BLaER1 treated with 17β-estradiol and CSF1 and Interleukin-3, amounts not matched to agents 10 nM and 100 nM (cell line): ENCODE measurements around the gene OPA1.

Source experiments
- H3K27ac ChIP-seq, 11 experiments: shearing (Covaris generic); formaldehyde crosslinking; 2 replicates each; pipeline ENCODE4 v1.8.1; 2022
- H3K27me3 ChIP-seq, 11 experiments: shearing (Covaris generic); formaldehyde crosslinking; 2 replicates each; pipeline ENCODE4 v1.8.1; 2022
- H3K36me3 ChIP-seq, 11 experiments: shearing (Covaris generic); formaldehyde crosslinking; 2 replicates each; pipeline ENCODE4 v1.8.1; 2022
- H3K4me1 ChIP-seq, 10 experiments: shearing (Covaris generic); formaldehyde crosslinking; 2 replicates each; pipeline ENCODE4 v1.8.1; 2022
- H3K4me2 ChIP-seq, 11 experiments: shearing (Covaris generic); formaldehyde crosslinking; 2 replicates each; pipeline ENCODE4 v1.8.1; 2022
- H3K4me3 ChIP-seq, 10 experiments: shearing (Covaris generic); formaldehyde crosslinking; 2 replicates each; pipeline ENCODE4 v1.8.1; 2022
- H3K9ac ChIP-seq, 11 experiments: shearing (Covaris generic); formaldehyde crosslinking; 2 replicates each; pipeline ENCODE4 v1.8.1; 2022
- H3K9me3 ChIP-seq, 11 experiments: shearing (Covaris generic); formaldehyde crosslinking; replicated peaks in 1 of 11; 2 replicates each; pipeline ENCODE4 v1.8.1; 2022
- H4K20me1 ChIP-seq, 11 experiments: shearing (Covaris generic); formaldehyde crosslinking; 2 replicates each; pipeline ENCODE4 v1.8.1; 2022
- Cebpa-rat ChIP-seq, 11 experiments: shearing (Covaris generic); IDR thresholded peaks; 2 replicates each; pipeline ENCODE4 v1.8.1; 2022

The OPA1 gene

DNA sequence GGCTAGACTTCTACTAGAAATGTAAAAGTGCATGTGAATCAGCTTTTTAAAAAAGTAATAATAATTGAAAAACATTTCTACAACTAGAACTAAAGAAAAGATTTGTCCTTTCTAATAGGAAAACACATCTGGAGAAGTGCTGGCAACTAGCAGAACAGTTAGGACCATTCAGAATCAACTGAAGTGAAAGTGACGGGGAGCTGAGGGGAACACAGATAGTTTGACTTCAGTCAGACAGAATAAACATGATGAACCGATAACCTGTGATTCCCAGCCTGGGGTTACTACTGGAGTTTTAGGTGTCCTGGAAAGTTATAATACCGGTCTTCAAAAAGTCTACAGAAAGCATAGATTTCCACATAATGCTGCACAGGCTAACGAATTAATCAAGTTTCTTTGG lies 28.1 kb downstream of the OPA1 start:
- H3K4me2 ChIP-seq: no peak overlapping the region
- H3K9me3 ChIP-seq: no peaks in the 10 kb centered on the region
- no peak overlapping the region for H3K4me3 ChIP-seq
- peaks cover 0 to 3% (median 0%) of the 10 kb centered on the region in 10 experiments; a peak in 2 of 20 replicates for H3K4me1 ChIP-seq
- H3K9ac ChIP-seq: no peak overlapping the region
- TF ChIP-seq Cebpa-rat (IDR thresholded peaks at IDR 0.05): no peak
- H4K20me1 ChIP-seq: peaks cover 0 to 34% (median 7%) of the 10 kb centered on the region in 11 experiments; a peak in 12 of 22 replicates
- no peak overlapping the region for H3K27ac ChIP-seq
- peaks cover 76 to 96% (median 82%) of the 10 kb centered on the region in 11 experiments for H3K36me3 ChIP-seq
- H3K27me3 ChIP-seq: no peaks in the 10 kb centered on the region

DNA sequence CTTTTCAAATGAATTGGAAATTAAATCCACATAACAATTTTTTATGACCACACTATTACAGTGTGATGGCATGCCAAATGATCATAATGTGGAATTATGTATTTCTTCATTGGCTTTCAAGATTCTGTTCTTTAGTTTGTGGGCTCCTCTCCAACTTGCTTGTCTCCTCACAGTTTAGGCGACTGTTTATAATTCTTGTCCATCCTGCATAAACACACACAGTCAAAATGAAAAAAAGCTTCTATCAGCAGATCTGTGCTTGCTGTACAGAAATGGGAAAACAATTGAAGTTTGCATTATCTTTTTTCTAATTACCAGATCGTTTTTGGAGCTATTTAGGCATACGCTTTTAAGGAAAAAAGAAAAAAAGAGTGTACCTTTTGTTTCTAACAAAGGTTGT lies 37.0 kb downstream of the OPA1 start:
- Histone ChIP-seq H3K9me3 (no peaks in the 10 kb centered on the region), H3K27me3 (no peaks in the 10 kb centered on the region), H3K4me2 (no peak overlapping the region), H3K4me3 (no peak overlapping the region), H3K36me3 (peaks cover 35 to 92% (median 65%) of the 10 kb centered on the region in 11 experiments), H3K27ac (no peak overlapping the region), H3K4me1 (no peaks in the 10 kb centered on the region), H4K20me1 (0 out of 22 replicates have a peak, but pooled peaks cover 0 to 4% (median 0%) of the 10 kb centered on the region in 11 experiments), H3K9ac (no peak overlapping the region)
- no peak for TF ChIP-seq Cebpa-rat (IDR thresholded peaks at IDR 0.05)

DNA sequence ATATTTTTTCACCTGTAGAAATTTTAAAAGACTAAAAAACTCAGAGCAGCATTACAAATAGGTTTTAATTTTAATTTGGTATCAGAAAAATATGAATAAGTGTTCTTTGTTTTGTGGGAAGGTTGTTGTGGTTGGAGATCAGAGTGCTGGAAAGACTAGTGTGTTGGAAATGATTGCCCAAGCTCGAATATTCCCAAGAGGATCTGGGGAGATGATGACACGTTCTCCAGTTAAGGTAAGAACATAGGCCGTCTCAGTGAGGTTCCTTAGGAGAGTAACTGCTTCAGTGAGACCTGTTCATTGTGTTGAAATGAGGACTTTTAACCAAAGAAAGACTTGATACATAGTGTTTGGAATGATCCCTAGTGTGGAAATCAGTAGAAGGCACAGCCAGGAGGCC lies 44.8 kb downstream of the OPA1 start:
- Histone ChIP-seq H4K20me1 (no peaks in the 10 kb centered on the region; a peak in 1 of 22 replicates), H3K9ac (no peak overlapping the region), H3K4me1 (peaks cover 0 to 23% (median 7%) of the 10 kb centered on the region in 10 experiments; a peak in 11 of 20 replicates), H3K4me3 (no peak overlapping the region), H3K4me2 (peak overlapping the region in 2 of 11 experiments; percentile 5 to 10; a peak in 1 of 22 replicates), H3K27ac (peak overlapping the region in 1 of 11 experiments; percentile 6; a peak in 1 of 22 replicates), H3K9me3 (no peaks in the 10 kb centered on the region), H3K36me3 (peaks cover 65 to 94% (median 77%) of the 10 kb centered on the region in 11 experiments), H3K27me3 (no peaks in the 10 kb centered on the region)
- no peak for TF ChIP-seq Cebpa-rat (IDR thresholded peaks at IDR 0.05)

DNA sequence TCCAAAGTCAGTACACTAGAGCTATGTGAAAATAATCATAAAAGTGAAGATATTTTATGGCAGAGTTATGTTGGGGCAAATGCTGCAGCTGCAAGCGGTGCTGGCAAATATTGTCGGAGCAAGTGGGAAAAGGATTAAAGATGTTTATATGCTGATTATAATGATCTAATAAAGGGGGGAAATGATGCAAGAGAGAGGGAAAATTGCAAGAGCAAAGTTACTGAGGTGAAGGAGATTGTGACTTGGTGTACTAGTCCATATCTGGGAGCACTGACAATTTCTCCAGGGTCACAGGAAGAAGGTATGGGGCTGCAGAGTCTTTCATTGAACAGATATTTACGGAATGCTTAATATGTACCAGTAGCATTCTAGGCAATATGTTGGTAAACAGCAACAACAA lies 45.8 kb downstream of the OPA1 start:
- no peak overlapping the region for H3K27ac ChIP-seq
- no peak overlapping the region for H3K9ac ChIP-seq
- H3K4me3 ChIP-seq: no peak overlapping the region
- peaks cover 70 to 95% (median 83%) of the 10 kb centered on the region in 11 experiments for H3K36me3 ChIP-seq
- H3K4me2 ChIP-seq: no peak overlapping the region
- peaks cover 0 to 23% (median 7%) of the 10 kb centered on the region in 10 experiments; a peak in 11 of 20 replicates for H3K4me1 ChIP-seq
- H4K20me1 ChIP-seq: no peaks in the 10 kb centered on the region; a peak in 1 of 22 replicates
- no peaks in the 10 kb centered on the region for H3K27me3 ChIP-seq
- no peak for TF ChIP-seq Cebpa-rat (IDR thresholded peaks at IDR 0.05)
- no peaks in the 10 kb centered on the region for H3K9me3 ChIP-seq

DNA sequence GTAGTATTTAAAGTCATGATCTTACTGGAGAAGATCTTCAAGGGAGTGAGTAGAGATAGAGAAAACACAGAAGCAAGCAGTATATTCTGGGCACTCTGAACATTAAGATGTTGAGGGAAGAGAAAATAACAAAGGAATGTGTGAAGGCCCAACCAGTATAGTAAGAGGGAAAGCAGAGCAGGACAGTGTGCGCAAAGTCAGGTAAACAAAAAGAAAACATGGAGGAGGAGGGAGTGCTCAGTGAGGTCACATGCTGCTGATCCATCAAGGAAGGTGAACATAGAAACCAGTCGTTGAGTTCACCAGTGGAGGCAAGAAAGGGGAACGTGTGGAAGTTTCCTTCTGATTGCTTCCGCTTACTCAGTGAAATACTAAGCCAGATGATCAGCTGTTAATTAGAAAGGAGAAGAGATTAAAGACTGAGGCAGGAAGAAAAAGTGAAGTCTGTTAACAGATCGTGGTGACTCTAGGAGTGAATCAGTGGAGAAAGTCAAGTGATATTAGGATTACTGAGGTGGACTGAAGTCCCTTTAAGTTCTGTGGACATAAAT lies 47.2 kb downstream of the OPA1 start:
- Histone ChIP-seq H4K20me1 (no peaks in the 10 kb centered on the region; a peak in 1 of 22 replicates), H3K9me3 (no peaks in the 10 kb centered on the region), H3K4me3 (no peak overlapping the region), H3K4me1 (peaks cover 0 to 23% (median 7%) of the 10 kb centered on the region in 10 experiments; a peak in 11 of 20 replicates), H3K9ac (no peak overlapping the region), H3K36me3 (peaks cover 77 to 100% (median 89%) of the 10 kb centered on the region in 11 experiments), H3K4me2 (peak overlapping the region in 2 of 11 experiments; percentile 48; a peak in 4 of 22 replicates), H3K27ac (peak overlapping the region in 2 of 11 experiments; percentile 21 to 40; a peak in 5 of 22 replicates), H3K27me3 (no peaks in the 10 kb centered on the region)
- no peak for TF ChIP-seq Cebpa-rat (IDR thresholded peaks at IDR 0.05)

DNA sequence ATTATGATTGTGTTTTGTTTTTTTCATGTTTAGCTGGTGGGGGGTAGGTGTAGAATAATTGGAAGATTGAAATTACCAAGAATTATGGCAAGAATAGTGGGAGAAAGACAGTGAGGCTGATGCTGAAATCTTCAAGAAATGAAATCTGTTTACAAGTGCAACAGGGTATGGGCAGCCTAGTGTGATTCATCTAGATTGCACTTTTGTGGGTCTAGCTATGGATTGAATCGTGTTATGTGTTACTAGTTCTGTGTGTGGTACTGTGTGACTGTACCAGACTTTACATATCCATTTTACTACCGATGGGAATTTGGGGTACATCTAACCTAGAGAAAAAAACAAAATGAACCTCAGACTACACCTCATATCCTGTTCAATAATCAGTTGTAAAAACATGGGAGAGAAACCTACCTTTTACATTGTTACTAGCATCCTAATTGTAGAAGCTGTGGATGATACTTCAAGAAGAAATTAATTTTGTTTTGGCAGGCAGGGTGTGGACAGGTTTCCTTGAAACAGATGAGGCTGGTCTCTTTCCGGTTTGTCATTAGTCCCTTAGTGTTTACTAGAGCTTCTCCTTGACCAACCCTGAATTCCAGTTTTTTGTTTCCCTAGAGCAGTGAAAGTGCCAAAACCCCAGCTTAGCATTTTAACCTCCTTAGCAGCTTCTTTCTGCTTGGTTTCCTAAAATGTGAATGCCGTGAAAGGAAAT lies 47.9 kb downstream of the OPA1 start:
- Histone ChIP-seq H3K27ac (peak overlapping the region in 2 of 11 experiments; percentile 21 to 40; a peak in 4 of 22 replicates), H4K20me1 (no peaks in the 10 kb centered on the region; a peak in 1 of 22 replicates), H3K9me3 (no peaks in the 10 kb centered on the region)

DNA sequence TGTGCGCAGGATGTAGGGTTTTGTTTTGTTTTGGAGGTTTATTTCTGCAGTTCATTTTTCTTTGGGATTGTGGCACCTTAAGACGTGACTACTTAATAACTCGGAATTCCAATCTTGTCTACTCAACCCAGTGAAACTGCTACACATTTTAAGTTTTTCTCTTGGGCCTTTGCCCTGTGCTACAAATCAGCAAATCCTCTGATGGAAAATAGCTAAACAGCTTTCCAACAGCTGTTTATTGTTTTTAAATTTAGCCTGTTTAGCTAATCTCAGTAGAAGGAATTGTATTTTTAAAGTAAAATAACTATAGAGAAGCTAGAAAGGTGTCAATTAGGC lies 48.4 kb downstream of the OPA1 start:
- H3K36me3 ChIP-seq: peaks cover 78 to 100% (median 90%) of the 10 kb centered on the region in 11 experiments

More for the DNA sequence above, 47.9 kb downstream of the OPA1 start:
- Histone ChIP-seq H3K27me3 (no peaks in the 10 kb centered on the region), H3K9ac (no peak overlapping the region), H3K36me3 (peaks cover 78 to 100% (median 90%) of the 10 kb centered on the region in 11 experiments), H3K4me3 (no peak overlapping the region), H3K4me2 (peak overlapping the region in 2 of 11 experiments; percentile 48; a peak in 4 of 22 replicates), H3K4me1 (peaks cover 0 to 23% (median 7%) of the 10 kb centered on the region in 10 experiments; a peak in 11 of 20 replicates)
- TF ChIP-seq Cebpa-rat (IDR thresholded peaks at IDR 0.05): no peak

DNA sequence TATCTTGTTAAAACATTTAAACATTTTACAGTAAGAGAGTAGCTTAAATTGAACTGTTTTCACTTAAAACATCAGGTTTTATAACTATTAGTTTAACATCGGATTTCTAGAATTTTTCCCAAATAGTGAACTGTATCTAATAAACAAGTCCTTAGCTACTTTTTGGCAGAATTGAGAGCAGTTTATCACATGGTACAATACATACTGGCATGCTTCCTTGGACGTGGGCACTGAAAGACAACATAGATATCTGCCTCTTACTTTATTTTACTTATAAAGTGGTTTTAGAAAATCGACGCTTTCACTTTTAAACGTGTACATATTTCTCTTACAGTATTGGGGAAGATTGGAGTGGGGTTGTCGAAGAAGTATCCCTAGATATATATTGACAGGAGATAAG lies 52.8 kb downstream of the OPA1 start:
- Histone ChIP-seq H4K20me1 (peaks cover 0 to 5% (median 0%) of the 10 kb centered on the region in 11 experiments; a peak in 2 of 22 replicates), H3K4me2 (no peak overlapping the region), H3K27ac (no peak overlapping the region), H3K9me3 (no peaks in the 10 kb centered on the region), H3K36me3 (peaks cover 87 to 100% (median 97%) of the 10 kb centered on the region in 11 experiments), H3K27me3 (no peaks in the 10 kb centered on the region), H3K4me1 (peaks cover 0 to 6% (median 0%) of the 10 kb centered on the region in 10 experiments; a peak in 6 of 20 replicates), H3K4me3 (no peak overlapping the region), H3K9ac (no peak overlapping the region)
- no peak for TF ChIP-seq Cebpa-rat (IDR thresholded peaks at IDR 0.05)

More for the DNA sequence above, 48.4 kb downstream of the OPA1 start:
- Histone ChIP-seq H3K9ac (no peak overlapping the region), H3K4me3 (no peak overlapping the region), H3K4me1 (peaks cover 0 to 23% (median 7%) of the 10 kb centered on the region in 10 experiments; a peak in 11 of 20 replicates), H4K20me1 (no peaks in the 10 kb centered on the region; a peak in 1 of 22 replicates), H3K4me2 (peak overlapping the region in 1 of 11 experiments; percentile 48; a peak in 2 of 22 replicates), H3K27me3 (no peaks in the 10 kb centered on the region), H3K9me3 (no peaks in the 10 kb centered on the region), H3K27ac (no peak overlapping the region)
- TF ChIP-seq Cebpa-rat (IDR thresholded peaks at IDR 0.05): no peak

DNA sequence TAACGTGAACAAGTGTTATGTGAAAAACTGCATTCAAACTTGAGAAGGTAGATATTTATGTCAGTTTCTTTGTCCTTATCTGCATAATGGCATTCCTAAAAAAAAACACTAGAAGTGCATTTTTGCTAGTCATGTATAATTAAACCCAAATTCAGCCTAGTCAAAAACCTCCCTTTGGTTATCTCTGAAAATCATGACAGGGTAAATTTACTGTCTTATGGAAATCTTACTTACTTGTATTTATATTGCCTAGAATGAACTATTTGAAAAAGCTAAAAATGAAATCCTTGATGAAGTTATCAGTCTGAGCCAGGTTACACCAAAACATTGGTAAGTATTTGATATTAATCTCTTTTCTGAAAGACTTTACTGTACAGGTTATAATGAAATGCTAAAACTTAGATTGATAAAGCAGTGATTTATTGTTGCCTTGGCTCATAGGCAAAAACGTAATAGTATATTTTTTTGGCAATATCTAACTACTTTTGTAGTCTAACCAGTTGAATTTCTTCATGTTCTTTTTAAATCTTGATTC lies 55.6 kb downstream of the OPA1 start:
- Histone ChIP-seq H3K4me2 (no peak overlapping the region), H3K36me3 (peaks cover 80 to 97% (median 91%) of the 10 kb centered on the region in 11 experiments), H3K9me3 (no peaks in the 10 kb centered on the region), H3K4me3 (no peak overlapping the region), H4K20me1 (peaks cover 0 to 5% (median 0%) of the 10 kb centered on the region in 11 experiments; a peak in 1 of 22 replicates), H3K27me3 (no peaks in the 10 kb centered on the region), H3K4me1 (no peaks in the 10 kb centered on the region), H3K27ac (no peak overlapping the region), H3K9ac (no peak overlapping the region)
- TF ChIP-seq Cebpa-rat (IDR thresholded peaks at IDR 0.05): no peak
